GM18907 (cell line): Measurements from ENCODE around the gene FURIN.
"Not testable (repeated sequence)": the region's sequence is repeated elsewhere in the genome, so short reads cannot be mapped to it uniquely, and the experiment has no call there.

Experiments used
- ATAC-seq: cut with Tn5 transposase; IDR thresholded peaks from one replicate; pipeline ENCODE4 v1.9.1; 2021; ENCODE audit warnings: mild to moderate bottlenecking, moderate library complexity; ENCODE audit not compliant: unreplicated experiment

The FURIN gene

DNA sequence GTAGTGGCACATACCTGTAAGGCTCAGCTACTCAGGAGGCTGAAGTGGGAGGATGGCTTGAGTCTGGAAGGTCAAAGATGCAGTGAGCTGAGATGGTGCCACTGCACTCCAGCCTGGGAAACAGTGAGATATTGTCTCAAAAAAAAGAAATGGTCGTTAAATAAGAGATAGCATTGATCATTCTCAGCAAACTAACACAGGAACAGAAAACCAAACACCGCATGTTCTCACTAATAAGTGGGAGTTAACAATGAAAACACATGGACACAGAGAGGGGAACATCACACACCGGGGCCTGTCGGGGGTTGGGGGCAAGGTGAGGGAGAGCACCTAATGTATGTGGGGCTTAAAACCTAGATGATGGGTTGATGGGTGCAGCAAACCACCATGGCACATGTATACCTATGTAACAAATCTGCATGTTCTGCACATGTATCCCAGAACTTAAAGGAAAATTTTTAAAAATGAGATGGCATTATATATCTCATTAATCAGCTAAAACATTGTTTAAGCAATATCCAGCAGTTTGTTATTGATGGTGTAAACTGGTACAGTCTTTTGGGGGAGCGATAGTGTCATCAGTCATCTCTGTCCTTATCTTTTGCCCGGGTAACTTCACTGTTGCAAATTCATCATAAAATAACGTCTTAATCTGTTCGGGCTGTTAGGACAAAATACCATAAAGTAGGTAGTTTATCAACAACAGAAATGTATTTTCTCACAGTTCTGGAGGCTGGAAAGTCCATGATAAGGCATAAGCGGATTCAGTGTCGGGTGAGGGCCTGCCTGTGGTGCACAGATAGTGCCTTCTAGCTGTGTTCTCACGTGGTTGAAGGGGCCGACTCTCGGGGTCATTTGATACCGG lies 33.0 kb downstream of the FURIN start:
- ATAC-seq = no peak

DNA sequence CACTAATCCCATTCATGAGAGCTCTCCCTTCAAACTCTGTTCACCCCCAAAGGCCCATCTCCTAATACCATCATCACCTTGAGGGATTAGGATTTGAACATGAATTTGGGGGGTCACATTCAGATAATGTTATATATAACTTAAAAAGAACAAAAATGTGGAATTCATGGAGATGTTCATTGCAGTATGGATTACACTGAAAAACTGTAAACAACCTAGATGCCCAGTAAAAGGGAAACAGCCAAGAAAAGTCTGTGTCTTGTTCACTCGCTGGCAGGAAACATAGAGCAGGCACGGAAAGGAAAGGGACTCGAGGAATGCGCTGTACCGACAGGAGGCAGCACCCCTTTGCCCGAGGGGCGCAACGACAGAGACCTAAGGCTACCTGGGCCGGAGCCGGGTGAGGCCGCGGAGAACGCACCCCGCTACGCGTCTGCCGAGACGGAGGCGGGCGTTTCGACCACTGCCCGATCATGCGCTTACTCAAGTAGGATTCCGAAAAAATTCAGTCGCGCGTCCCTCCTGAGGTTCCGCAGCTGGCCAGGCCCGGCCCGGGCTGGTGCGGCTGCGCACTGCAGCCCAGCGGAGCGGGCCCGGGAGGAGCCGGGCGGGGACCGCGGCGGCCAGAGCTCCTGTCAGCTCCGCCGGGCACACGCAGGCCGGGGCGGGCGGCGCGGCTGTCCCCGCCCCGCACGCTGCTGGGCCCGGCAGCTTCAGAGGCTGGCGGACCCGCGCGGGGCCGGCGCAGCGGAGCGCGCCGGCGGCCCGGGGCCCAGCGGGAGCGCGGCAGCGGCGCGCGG lies 33.9 kb downstream of the FURIN start:
- peak; percentile 72 for ATAC-seq

DNA sequence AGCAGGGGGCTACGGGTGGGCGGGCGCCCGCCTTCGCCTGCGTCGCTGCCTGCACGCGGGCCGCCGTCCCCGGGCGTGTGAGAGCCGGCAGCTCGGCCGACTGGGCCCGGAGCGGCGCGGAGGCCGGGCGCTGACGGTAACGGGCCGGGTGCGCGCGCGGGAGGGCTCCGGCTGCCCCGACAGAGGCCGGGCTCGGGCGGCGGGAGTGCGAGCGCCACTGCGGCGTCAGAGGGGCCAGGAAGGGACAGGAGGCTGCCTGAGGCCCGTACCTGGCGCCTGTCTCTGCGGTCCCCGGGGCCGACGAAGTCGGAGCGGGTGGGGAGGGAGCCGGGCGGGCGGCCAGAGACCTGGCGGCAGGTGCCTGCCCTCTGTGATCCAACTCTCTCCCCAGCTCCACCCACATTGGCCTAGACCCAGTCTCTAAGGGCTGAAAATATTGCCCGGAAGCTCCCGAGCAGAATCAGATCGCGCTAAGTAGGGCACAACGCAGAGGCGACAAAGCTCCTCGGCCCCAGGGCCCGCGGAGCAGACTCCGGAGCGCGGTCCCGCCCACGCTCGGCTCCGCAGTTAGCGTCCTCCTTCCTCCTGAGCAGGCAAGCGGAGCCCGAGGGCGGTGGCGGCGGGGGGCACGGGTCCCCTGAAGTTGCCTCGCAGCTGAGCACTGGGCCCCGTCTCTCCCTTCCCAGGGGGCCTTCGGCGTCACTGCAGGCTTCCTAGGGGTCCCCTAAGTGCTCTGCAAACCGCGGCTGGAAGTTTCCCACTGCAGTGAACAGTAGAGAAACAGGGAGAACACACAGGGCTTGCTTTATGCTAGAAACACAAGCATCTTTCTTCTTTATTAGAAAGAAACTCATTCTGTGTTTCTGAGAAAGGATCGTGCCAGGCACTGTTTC lies 34.7 kb downstream of the FURIN start, which contains the start of gene MAN2A2:
TSS of gene MAN2A2 (plus strand) at position 463 of the 893 bp plus-strand sequence. CDS start 906 bp downstream, outside the sequence.
- ATAC-seq = peak; percentile 50

DNA sequence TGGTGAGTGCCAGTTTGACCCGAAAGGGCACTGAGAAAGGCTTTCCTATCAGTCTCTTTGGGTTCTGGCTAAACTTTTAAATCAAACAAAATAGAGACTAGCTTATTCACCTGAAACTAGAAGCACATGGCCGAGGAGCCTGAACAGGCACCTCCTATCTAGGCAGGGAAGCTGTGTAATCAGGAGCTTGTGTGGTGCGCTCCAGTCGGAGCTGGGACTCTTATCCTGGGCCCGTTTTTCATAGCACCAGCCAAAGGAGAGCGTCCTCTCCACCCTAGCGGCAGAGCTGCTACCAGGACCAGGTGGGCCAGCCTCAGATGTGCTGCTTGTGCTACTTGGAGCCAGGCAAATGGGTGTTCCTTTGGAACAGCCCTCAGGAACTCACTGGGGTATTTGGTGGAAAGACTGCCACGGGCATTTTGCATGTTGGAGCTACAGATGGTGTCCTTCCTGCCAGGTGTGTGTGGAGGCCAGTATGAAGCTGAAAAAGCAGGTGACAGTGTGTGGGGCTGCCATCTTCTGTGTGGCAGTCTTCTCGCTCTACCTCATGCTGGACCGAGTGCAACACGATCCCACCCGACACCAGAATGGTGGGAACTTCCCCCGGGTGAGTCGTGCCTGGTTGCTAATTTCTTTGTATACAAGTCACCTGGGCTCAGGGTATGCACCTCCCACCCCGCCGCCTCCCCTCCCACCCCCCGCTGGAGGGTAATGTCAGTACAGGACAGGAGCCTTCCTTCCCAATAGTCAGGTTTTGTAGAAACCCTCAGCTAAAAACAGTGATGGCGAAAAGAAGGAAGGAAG lies 35.5 kb downstream of the FURIN start:
- no peak for ATAC-seq

DNA sequence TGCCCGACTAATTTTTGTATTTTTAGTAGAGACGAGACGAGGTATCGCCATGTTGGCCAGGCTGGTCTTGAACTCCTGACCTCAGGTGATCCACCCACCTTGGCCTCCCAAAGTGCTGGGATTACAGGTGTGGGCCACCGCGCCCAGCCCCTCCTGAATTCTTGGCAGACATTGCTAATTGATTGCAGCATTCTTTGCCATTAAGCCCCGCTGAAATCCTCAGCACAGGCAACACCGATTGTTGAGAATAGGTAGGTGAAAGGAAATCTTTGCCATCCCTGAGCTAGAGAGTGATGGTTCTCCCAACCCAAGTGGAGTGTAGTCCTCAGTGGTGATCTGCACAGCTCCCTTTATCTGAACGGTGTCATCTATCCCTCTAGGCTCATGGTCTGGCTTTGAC lies 36.4 kb downstream of the FURIN start:
- no peak for ATAC-seq

DNA sequence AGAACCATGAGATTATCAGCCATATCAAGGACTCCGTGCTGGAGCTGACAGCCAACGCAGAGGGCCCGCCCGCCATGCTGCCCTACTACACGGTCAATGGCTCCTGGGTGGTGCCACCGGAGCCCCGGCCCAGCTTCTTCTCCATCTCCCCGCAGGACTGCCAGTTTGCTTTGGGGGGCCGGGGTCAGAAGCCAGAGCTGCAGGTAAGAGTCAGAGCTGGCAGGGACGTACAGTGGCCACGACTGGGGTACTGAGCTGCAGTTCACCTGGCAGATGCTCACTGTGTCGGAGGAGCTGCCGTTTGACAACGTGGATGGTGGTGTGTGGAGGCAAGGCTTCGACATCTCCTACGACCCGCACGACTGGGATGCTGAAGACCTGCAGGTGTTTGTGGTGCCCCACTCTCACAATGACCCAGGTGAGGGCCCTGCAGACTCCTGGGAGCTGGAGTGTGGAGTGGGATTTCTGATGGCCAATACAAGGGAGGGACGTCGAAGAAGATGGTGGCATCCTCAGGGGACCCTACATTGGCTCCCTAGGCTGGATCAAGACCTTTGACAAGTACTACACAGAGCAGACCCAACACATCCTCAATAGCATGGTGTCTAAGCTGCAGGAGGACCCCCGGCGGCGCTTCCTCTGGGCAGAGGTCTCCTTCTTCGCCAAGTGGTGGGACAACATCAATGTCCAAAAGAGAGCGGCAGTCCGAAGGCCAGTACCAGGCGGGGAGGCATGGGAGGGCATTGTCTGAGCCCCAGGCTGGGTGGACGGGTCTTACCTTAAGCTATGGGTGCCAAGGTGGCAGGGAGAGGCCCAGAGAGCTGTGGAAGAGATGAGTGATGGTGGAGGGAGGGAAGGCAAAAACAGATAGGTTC lies 37.2 kb downstream of the FURIN start:
- ATAC-seq = no peak

DNA sequence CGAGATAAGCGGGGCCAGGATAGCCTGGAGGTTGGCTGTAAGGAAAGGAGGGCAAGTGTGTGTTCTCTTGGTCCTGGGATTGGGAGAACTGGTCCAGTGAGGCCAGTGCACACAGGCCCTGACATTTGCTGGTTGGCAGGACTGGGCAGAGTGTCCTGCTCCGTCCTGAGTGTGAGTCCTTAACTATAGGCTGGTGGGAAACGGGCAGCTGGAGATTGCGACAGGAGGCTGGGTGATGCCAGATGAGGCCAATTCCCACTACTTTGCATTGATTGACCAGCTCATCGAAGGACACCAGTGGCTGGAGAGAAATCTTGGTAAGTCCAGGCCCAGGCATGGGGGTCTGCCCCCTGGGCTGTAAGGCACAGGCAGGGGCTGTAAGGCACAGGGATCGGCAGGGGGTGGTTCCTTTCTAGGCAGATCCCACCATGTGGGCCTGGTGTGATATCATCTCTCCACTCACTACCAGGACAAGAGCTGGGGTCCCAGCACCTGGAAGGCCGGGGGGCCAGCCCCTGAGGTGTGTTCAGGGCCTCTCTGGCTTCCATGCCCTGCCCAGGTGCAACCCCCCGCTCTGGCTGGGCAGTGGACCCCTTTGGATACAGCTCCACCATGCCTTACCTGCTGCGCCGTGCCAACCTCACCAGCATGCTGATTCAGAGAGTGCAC lies 37.9 kb downstream of the FURIN start:
- no peak for ATAC-seq

DNA sequence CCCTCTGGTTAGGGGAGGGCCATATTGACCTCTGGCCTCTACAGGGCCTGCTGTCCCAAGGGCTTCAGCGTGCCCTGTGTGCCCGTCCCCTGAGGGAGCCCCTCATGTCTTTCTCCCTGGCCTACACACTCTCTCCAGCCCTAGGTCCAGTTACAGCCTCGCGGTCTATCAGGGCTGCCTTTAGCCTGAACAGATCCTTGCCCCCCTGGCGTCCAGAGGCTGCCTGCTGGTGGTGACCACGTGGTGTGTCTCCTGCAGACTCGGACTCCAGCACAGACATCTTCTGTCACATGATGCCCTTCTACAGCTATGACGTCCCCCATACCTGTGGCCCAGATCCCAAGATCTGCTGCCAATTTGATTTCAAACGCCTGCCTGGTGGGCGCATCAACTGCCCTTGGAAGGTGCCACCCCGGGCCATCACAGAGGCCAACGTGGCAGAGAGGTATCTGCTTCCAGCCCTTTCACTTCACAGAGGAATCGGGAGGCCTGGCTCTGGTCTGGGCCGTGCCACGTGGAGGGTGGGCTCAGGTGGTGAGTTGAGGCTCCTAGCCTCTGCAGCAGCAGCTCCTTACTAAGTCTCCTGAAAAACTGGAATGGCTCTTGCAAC lies 38.8 kb downstream of the FURIN start:
- ATAC-seq = no peak

DNA sequence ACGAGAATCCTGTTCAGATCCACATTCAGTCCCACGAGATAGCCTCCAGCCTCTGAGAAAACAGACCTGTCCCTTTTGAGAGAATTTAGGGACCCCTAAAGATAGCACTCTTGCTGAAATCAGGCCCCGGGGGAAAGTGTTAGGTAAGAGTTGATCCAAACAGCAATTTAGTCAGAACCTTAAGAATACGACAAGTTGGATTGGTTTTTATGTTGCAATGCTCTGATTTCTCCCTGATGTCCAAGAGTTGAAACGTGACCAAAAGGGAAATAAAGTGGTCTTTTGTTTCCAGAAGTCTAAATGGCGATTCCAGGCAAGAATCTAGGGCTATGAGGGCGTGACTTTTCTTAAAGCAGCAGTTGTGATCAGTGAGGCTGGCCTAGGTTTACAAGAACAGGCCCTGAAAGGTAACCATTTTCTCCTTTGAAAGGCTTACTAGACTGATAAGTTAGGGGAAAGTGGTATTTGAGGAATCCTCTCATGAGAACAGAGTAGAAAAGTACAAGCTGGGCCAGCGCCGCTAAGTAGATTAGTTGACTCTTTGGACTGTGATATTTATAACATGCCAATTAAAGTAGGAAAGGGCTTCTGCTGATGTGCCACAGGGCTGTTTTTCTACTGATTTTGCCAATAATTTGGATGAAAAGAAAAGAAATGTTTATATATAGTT lies 39.6 kb downstream of the FURIN start:
- no peak for ATAC-seq

DNA sequence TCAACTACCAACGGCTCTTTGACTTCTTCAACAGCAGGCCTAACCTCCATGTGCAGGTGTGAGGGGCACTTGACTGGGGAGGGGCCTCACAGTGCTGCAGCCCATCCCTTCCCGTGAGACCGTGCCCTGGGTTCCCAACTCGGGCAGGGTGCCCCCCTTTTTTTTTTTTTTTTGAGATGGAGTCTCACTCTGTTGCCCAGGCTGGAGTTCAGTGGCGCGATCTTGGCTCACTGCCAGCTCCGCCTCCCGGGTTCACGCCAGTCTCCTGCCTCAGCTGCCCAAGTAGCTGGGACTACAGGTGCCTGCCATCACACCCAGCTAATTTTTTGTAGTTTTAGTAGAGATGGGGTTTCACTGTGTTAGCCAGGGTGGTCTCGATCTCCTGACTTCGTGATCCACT lies 41.1 kb downstream of the FURIN start:
- ATAC-seq = not testable (repeated sequence)

DNA sequence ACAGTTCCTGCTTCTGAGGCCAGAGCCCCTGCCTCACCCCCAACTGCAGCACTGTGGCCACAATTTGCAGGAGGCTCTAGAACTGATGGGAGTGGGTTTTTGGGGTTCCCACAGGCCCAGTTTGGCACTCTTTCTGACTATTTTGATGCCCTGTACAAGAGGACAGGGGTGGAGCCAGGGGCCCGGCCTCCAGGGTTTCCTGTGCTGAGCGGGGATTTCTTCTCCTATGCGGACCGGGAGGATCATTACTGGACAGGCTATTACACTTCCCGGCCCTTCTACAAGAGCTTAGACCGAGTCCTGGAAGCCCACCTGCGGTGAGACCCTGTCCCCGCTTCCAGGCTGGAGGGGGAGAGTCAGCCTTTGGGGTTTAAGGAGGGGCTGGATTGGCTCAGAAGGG lies 41.6 kb downstream of the FURIN start:
- ATAC-seq = no peak

DNA sequence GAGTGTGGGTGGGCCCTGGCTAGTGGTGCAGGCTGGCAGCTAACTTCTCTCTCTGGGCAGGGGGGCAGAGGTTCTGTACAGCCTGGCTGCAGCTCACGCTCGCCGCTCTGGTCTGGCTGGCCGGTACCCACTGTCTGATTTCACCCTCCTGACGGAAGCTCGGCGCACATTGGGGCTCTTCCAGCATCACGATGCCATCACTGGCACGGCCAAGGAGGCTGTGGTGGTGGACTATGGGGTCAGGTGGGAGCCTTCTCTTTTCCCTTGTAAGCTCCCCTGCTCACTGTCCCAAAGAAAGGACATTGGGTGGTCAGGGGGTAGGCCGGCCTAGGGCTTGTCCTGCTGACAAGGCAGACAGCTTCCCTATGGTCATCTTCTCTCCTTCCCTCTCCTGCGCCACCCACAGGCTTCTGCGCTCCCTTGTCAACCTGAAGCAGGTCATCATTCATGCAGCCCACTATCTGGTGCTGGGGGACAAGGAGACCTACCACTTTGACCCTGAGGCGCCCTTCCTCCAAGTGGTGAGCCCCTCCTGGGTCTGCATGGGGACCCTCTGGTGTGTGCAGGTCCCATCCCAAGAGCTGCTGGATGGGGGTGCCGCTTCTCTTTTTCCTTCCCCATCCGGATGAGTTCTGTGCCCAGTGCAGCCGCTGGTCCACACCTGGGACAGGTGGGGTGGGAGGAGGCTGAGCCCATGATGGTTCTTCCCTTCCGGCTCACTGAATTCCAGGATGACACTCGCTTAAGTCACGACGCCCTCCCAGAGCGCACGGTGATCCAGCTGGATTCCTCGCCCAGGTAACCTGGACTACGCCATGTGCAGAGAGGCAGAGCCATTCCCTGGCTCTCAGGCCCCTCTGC lies 42.3 kb downstream of the FURIN start:
- ATAC-seq = no peak

DNA sequence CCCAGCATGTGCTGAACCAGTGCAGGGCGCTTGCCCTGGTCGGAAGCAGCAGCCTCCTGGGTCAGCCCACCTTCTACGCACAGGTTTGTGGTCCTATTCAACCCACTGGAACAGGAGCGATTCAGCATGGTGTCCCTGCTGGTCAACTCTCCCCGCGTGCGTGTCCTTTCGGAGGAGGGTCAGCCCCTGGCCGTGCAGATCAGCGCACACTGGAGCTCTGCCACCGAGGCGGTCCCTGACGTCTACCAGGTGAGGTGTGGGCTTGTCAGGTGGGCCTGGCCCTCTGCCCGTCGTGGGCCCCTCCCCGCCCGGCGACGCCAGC lies 42.9 kb downstream of the FURIN start:
- ATAC-seq = no peak

DNA sequence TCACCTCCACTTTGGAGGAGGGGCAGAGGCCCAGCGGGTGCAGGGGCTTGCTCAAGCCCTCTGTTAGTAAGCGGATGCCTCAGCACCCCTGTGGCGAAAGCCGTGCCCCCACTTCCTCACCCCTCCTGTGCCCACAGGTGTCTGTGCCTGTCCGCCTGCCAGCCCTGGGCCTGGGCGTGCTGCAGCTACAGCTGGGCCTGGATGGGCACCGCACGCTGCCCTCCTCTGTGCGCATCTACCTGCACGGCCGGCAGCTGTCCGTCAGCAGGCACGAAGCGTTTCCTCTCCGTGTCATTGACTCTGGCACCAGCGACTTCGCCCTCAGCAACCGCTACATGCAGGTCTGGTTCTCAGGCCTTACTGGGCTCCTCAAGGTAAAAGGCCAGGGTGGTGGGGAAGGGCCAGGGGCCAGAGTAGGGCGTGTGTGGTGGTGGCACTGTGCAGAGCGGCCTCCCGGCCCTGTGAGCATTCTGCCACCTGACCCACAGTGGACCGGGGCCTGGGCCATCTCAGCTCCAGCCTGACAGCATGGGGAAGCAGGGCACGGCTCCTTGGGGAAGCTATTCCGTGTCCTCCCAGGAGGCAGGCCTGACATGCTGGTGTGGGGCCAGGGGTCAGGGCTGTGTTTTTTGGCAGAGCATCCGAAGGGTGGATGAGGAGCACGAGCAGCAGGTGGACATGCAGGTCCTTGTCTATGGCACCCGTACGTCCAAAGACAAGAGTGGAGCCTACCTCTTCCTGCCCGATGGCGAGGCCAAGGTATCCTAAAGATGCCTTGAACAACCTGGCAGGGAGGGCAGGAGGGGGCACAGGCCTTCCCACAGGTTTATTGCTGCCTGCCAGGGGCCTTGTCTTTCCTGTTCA lies 43.8 kb downstream of the FURIN start:
- no peak for ATAC-seq

DNA sequence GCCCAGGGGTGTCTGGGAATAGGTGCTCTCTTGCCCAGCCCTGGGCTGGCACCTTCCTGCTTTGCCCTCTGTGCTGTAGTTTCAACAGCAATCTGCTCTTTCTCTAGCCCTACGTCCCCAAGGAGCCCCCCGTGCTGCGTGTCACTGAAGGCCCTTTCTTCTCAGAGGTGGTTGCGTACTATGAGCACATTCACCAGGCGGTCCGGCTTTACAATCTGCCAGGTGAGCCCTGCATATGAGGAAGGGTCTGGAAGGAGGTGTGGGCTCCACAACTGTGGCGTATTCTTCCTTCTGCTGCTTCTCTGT lies 44.3 kb downstream of the FURIN start:
- ATAC-seq = no peak

DNA sequence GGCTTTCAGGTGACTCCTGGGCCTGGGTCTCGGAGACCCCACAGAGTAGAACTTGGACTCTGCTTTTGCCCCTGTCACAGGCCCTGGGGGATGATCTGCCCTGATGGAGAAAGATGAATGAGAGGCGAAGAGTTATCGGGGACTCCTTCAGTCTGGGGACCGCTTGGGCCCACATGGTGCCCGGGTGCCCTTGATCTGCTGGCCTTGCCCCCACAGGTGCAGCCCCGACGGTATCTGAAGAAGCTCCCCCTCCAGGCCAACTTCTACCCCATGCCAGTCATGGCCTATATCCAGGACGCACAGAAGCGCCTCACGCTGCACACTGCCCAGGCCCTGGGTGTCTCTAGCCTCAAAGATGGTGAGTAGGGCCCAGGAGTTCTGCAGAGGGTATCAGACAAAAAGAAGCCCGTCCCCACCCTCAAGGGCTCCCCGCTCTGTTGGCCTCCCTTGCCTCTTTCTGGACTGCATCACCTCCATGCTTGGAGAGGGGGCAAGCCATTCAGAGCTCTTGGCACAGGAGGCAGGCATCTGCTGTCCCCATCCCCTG lies 45.1 kb downstream of the FURIN start:
- ATAC-seq = no peak
